SK-N-SH treated with all-trans-retinoic acid at 6 μM for 48 hours (cell line): ENCODE measurements around the gene NKD1.

Experiments
- ARNTL ChIP-seq: fragments of 450-650 bp; formaldehyde crosslinking; IDR thresholded peaks from 2 replicates; pipeline ENCODE4 v1.5.0; 2020; ENCODE audit warnings: low read depth, mild to moderate bottlenecking, moderate library complexity, borderline replicate concordance
- ISL1 ChIP-seq: fragments of 250-450 bp; sonication (Bioruptor Pico); IDR thresholded peaks from 2 replicates; pipeline ENCODE4 v2.1.2; 2022; ENCODE audit warnings: mild to moderate bottlenecking, moderate library complexity
- RARB ChIP-seq: fragments of 250-450 bp; sonication (Bioruptor Pico); IDR thresholded peaks from 2 replicates; pipeline ENCODE4 v1.8.0; 2021; ENCODE audit warnings: mild to moderate bottlenecking, moderate library complexity
- TCF4 ChIP-seq: fragments of 250-450 bp; sonication (Bioruptor Pico); IDR thresholded peaks from 2 replicates; pipeline ENCODE4 v1.8.0; 2021; ENCODE audit warnings: mild to moderate bottlenecking, moderate library complexity, borderline replicate concordance
- TOX ChIP-seq: fragments of 250-450 bp; sonication (Bioruptor Pico); IDR thresholded peaks from 2 replicates; pipeline ENCODE4 v1.8.0; 2021; ENCODE audit warnings: mild to moderate bottlenecking, moderate library complexity, borderline replicate concordance
- TSHZ2 ChIP-seq: fragments of 250-450 bp; sonication (Bioruptor Pico); IDR thresholded peaks from 2 replicates; pipeline ENCODE4 v1.5.0; 2020; ENCODE audit warnings: mild to moderate bottlenecking, moderate library complexity
- ZFP30 ChIP-seq: fragments of 450-650 bp; formaldehyde crosslinking; IDR thresholded peaks from 2 replicates; pipeline ENCODE4 v1.5.0; 2022; ENCODE audit warnings: mild to moderate bottlenecking, moderate library complexity

GRCh38 chr16:50610331-50611262 lies 62.4 kb downstream of the NKD1 start:
- no peak for TF ChIP-seq TSHZ2 (CRISPR knock-in tag)
- no peak for TF ChIP-seq TCF4 (CRISPR knock-in tag)
- no peak for TF ChIP-seq TOX (CRISPR knock-in tag)
- no peak for TF ChIP-seq ARNTL (CRISPR knock-in tag)
- TF ChIP-seq RARB = no peak
- no peak for TF ChIP-seq ZFP30 (CRISPR knock-in tag)
- no peak for TF ChIP-seq ISL1 (CRISPR knock-in tag)
